ENCODE measurements around the gene NUDT22.

Gene NUDT22

DNA sequence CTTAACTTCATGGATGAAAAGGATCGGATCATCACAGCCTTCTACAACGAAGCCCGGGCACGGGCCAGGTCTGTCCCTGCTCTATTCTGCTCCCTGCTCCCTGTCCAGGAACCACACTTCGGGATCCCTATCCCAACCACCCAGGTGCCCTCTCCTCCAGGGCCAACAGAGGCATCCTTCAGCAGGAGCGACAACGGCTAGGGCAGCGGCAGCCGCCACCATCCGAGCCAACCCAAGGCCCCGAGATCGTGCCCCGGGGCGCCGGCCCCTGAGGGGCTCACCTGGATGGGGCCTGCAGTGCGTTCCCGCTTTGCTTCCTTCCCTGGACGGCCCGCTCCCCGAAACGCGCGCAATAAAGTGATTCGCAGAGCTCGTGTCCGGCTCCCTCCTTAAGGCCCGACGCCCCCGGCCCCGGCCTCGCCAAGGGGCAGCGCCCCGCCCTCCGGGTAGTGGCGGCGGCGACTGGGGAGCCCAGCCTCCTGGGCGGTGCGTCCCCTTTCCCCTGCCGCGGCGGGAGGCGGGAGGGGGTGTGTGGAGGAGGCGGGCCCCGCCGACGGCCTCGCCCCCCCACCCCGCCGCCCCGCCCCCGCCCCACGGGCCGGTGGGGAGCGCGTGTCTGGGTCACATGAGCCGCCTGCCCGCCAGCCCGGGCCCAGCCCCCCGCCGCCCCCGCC is 8.0 kb downstream of the NUDT22 start, which contains the start of gene VEGFB:
VEGFB (plus strand) TSS at position 672 of the 674 bp plus-strand sequence. CDS start 250 bp downstream, outside the sequence.
- DNase-seq (ENCODE audit: insufficient read length, low spot score) (peak; percentile 82), FAIRE-seq (no peak)

DNA sequence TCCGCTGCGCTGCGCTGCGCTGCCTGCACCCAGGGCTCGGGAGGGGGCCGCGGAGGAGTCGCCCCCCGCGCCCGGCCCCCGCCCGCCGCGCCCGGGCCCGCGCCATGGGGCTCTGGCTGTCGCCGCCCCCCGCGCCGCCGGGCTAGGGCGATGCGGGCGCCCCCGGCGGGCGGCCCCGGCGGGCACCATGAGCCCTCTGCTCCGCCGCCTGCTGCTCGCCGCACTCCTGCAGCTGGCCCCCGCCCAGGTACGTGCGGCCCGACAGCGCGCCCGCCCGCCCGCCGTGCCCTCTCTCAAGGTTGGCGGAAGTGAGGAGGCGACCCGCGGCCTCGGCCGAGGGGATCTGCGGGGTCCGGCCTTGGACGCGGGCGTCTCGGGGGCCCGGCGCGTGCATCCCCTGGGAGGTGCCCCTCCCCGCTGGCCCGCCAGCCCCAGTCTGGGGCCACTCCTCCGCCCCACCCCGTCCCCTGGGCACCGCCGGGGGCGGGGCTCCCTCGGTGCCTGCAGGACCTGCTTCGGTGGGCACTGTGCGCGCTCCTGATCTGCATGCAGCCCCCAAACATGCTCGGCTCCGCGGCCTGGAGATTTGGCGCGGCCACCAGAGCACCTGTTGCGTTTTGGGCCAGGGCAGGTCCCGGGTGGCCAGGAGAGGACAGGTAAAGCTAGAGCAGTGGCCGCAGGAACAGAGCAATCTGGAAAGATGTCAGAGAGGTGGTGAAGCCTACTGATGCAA is 8.7 kb downstream of the NUDT22 start:
- TF ChIP-seq, protein P1, sequence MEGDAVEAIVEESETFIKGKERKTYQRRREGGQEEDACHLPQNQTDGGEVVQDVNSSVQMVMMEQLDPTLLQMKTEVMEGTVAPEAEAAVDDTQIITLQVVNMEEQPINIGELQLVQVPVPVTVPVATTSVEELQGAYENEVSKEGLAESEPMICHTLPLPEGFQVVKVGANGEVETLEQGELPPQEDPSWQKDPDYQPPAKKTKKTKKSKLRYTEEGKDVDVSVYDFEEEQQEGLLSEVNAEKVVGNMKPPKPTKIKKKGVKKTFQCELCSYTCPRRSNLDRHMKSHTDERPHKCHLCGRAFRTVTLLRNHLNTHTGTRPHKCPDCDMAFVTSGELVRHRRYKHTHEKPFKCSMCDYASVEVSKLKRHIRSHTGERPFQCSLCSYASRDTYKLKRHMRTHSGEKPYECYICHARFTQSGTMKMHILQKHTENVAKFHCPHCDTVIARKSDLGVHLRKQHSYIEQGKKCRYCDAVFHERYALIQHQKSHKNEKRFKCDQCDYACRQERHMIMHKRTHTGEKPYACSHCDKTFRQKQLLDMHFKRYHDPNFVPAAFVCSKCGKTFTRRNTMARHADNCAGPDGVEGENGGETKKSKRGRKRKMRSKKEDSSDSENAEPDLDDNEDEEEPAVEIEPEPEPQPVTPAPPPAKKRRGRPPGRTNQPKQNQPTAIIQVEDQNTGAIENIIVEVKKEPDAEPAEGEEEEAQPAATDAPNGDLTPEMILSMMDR (IDR thresholded peaks at IDR 0.05; ENCODE audit: insufficient read depth, missing control alignments), result no peak
- no peak for FAIRE-seq
- no peak for DNase-seq (ENCODE audit: insufficient read length, low spot score)

More for the DNA sequence above, 8.0 kb downstream of the NUDT22 start, which contains the start of gene VEGFB:
- TF ChIP-seq, protein P1 (IDR thresholded peaks at IDR 0.05; ENCODE audit: insufficient read depth, missing control alignments), result no peak

DNA sequence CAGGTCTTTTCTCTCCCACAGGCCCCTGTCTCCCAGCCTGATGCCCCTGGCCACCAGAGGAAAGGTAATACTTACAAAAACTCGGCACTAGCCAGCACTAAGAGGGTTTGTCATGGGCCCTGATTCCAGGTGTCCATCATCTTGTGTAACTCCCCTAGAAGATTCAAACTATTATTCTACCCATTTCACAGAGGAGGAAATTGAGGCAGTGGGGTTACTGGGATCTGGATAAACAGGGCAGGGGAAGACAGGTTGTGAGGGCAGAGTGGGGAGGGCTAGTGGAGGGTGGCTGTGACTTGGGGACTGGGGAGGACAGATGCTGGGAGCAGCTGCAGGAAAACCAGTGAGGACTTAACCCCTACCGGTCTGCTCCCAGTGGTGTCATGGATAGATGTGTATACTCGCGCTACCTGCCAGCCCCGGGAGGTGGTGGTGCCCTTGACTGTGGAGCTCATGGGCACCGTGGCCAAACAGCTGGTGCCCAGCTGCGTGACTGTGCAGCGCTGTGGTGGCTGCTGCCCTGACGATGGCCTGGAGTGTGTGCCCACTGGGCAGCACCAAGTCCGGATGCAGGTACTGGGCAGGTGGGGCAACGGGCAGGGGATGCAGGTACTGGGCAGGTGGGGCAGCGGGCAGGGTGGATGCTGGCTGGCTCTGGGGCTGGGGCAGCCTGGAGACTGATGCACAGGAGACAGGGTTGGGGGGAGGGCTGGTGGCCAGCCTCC is 9.5 kb downstream of the NUDT22 start:
- no peak for FAIRE-seq
- TF ChIP-seq, protein P1 (IDR thresholded peaks at IDR 0.05; ENCODE audit: insufficient read depth, missing control alignments), result no peak
- no peak for DNase-seq (ENCODE audit: insufficient read length, low spot score)

DNA sequence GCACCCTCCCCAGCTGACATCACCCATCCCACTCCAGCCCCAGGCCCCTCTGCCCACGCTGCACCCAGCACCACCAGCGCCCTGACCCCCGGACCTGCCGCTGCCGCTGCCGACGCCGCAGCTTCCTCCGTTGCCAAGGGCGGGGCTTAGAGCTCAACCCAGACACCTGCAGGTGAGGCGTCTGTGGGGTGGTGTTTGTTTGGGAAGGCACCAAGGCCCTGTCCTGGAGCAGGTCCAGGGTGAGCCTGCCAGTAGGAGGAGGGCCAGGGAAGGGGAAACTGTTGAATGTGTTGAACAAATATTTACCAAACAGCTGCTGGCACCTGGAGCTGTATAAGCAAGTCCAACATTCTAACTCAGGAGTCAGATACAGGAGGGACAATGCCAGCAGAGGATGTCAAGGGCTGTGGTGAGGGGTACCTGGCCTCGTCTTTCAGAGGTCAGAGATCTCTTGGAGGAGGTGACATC is 11.4 kb downstream of the NUDT22 start:
- DNase-seq (ENCODE audit: insufficient read length, low spot score) (no peak), FAIRE-seq (no peak)
- TF ChIP-seq, protein P1 (IDR thresholded peaks at IDR 0.05; ENCODE audit: insufficient read depth, missing control alignments), result no peak

DNA sequence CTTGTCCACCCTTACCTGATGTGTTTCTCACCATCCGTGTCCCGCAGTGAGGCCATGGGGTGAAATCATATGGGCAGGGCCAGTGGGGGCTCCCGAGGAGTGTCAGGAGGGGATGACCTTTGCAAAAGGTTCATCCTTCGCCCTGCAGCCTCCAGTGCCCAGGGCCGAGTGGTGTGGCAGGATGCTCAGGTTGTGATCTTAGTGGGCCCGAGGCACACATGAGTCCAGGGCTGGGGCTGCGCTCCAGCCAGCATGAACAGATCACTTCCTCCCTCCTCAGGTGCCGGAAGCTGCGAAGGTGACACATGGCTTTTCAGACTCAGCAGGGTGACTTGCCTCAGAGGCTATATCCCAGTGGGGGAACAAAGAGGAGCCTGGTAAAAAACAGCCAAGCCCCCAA is 12.0 kb downstream of the NUDT22 start:
- TF ChIP-seq, protein P1 (IDR thresholded peaks at IDR 0.05; ENCODE audit: insufficient read depth, missing control alignments), result no peak
- DNase-seq (ENCODE audit: insufficient read length, low spot score) (no peak), FAIRE-seq (no peak)

DNA sequence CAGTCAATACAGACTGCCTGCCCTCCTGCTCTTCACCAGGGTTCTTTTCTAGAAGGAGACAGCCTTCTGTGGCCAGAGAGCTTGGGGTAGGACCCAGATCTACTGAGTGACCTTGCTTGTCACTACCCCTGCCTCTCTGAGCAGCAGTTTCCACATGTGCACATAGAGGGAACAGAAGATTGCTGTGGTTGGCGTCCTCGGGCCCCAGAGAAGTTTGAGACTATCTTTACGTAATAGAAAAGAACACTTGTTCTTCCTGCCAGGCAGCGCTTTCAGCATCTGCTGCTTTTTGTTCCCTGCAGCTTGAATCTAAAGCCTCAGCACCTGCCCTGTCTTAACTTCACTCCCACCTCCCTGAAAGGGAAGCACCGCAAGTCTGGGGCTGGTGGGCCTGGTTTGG is 12.9 kb downstream of the NUDT22 start:
- DNase-seq (ENCODE audit: insufficient read length, low spot score), result no peak
- TF ChIP-seq, protein P1 (IDR thresholded peaks at IDR 0.05; ENCODE audit: insufficient read depth, missing control alignments), result no peak
- no peak for FAIRE-seq

Measured in D721Med (cell line).